Adrenal gland (tissue), 5 donors: ENCODE measurements around the gene CDC42SE1.
A peak's percentile ranks its signal among the peaks of the same experiment; 100 is the strongest.

Experiments used
- CTCF ChIP-seq, 6 experiments: fragments of 450-650 bp in 4 of 6; fragments of 200-600 bp in 2 of 6; sonication (generic) in 1 of 6; IDR thresholded peaks; 1 replicate in 5 of 6; 2 replicates in 1 of 6; pipeline versions ENCODE4 v1.5.1 to v1.8.0; 2016 to 2021; ENCODE audit warnings: antibody characterized with exemption in 6 of 6, mild to moderate bottlenecking in 2 of 6, moderate library complexity in 1 of 6
- POLR2A ChIP-seq, 2 donors: fragments of 450-650 bp; IDR thresholded peaks; one replicate each; pipeline ENCODE4 v1.6.1; 2017; ENCODE audit warnings: antibody characterized with exemption in 2 of 2, mild to moderate bottlenecking in 2 of 2, moderate library complexity in 1 of 2
- donor health status: DM: no; HTN: no; CAD: no.

DNA sequence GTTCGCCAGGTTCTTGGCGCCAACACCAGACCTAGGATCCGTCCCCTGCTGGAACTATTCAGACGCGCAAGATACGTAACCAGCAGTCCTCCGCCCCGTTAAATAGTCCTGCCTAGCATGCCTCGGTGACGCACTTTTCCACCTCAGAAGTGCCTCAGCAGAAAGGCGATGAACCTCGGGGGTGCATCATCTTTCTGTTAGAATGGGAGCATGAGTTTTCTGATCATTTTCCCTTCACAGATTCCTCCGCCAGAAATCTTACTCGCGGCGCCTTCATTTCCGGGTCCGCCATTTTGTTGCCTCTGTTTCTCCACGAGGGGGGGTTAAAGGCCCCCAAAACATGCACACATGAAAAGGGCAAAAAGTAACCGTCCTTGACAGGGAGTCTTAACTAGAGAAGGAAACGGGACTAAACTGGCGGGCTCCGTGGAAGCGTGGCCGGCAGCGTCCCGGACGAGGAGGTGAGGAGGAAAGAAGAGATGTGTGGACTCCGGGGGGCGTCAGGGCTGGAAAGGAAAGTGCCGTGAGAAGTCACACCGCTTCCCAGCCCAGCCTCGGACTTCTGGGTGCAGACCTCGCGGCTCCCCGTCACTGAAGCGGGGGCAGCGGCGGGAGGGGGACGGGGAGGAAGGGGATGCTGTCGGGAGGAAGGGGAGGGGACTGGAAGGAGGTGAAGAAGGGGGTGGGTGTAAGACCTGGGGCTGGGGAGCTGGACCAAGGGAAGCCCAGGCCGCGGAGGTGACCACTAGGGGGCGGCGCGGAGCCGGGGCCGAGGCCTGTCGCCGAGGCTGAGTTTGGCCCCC lies 11.3 kb upstream of the CDC42SE1 start, which contains the start of gene GABPB2:
- TF ChIP-seq CTCF (IDR thresholded peaks at IDR 0.05) (peak; percentile 75 to 93 (median 86)), POLR2A (IDR thresholded peaks at IDR 0.05) (peak; percentile 10 to 51)
